Suprapubic skin (tissue), 3 donors: ENCODE results near the gene GFER.

Experiments used
- CTCF ChIP-seq, 2 donors: fragments of 200-600 bp in 1 of 2; fragments of 450-650 bp in 1 of 2; sonication (generic) in 1 of 2; IDR thresholded peaks; one replicate each; pipeline ENCODE4 v1.5.1; 2016 to 2019; ENCODE audit warnings: antibody characterized with exemption in 2 of 2, mild to moderate bottlenecking in 1 of 2, moderate library complexity in 1 of 2
- POLR2A ChIP-seq, 2 donors: fragments of 450-650 bp; IDR thresholded peaks; one replicate each; pipeline ENCODE4 v1.6.1; 2017; ENCODE audit warnings: antibody characterized with exemption in 2 of 2, mild to moderate bottlenecking in 2 of 2, moderate library complexity in 2 of 2

GRCh38 chr16:1979271-1980029 is 4.5 kb upstream of the GFER start:
- TF ChIP-seq CTCF (IDR thresholded peaks at IDR 0.05), result no peak
- TF ChIP-seq POLR2A (IDR thresholded peaks at IDR 0.05), result no peak
